Astrocyte (in vitro differentiated cells and primary cell): Measurements from ENCODE around the gene MID2. TPM values are rescaled to one million over a fixed set of nuclear protein-coding genes. Genes with fewer than 3 reads are reported as not detected.
"Not testable (repeated sequence)": the region's sequence is repeated elsewhere in the genome, so short reads cannot be mapped to it uniquely, and the experiment has no call there.

Experiments used
- DNase-seq: peaks from one replicate; pipeline ENCODE4 v3.0.0-alpha.2; 2010; ENCODE audit warnings: low read depth
- FAIRE-seq: peaks from 2 replicates; lab custom pipeline; 2011; peaks lifted over from hg19 to GRCh38; lab: Jason Lieb, UNC
- H2AFZ ChIP-seq: 2 replicates; pipeline ENCODE4 v1.6.0; 2012; ENCODE audit warnings: low read depth, low read length, inconsistent platforms
- H3K27ac ChIP-seq: 2 replicates; pipeline ENCODE4 v1.5.1; 2011; ENCODE audit warnings: low read depth, low read length, inconsistent platforms
- H3K27me3 ChIP-seq: 2 replicates; pipeline ENCODE4 v1.6.0; 2011; ENCODE audit warnings: low read length, inconsistent platforms; ENCODE audit not compliant: insufficient read depth
- H3K36me3 ChIP-seq: 2 replicates; pipeline ENCODE4 v1.5.1; 2011; ENCODE audit warnings: low read length, inconsistent platforms; ENCODE audit not compliant: insufficient read depth
- H3K4me1 ChIP-seq: 2 replicates; pipeline ENCODE4 v1.5.1; 2011; ENCODE audit warnings: low read length, inconsistent platforms; ENCODE audit not compliant: insufficient read depth
- H3K4me2 ChIP-seq: 2 replicates; pipeline ENCODE4 v1.6.0; 2012; ENCODE audit warnings: low read length, inconsistent platforms
- H3K4me3 ChIP-seq: 2 replicates; pipeline ENCODE4 v1.5.1; 2011; ENCODE audit warnings: low read depth, mild to moderate bottlenecking, low read length, inconsistent platforms; ENCODE audit not compliant: insufficient read depth
- H3K79me2 ChIP-seq: 2 replicates; pipeline ENCODE4 v1.6.0; 2012; ENCODE audit warnings: mild to moderate bottlenecking, low read length, inconsistent platforms; ENCODE audit not compliant: insufficient read depth
- H3K9ac ChIP-seq: 2 replicates; pipeline ENCODE4 v1.6.0; 2012; ENCODE audit warnings: mild to moderate bottlenecking, low read length, inconsistent platforms
- H3K9me3 ChIP-seq: 2 replicates; pipeline ENCODE4 v1.5.1; 2012; ENCODE audit warnings: low read depth, mild to moderate bottlenecking, low read length, inconsistent platforms; ENCODE audit not compliant: insufficient read depth
- H4K20me1 ChIP-seq: 2 replicates; pipeline ENCODE4 v1.6.0; 2012; ENCODE audit warnings: low read length, inconsistent platforms; ENCODE audit not compliant: insufficient read depth
- H3K27ac Mint-ChIP-seq: one replicate; pipeline ENCODE4 v1.8.0; 2021; ENCODE audit warnings: mild to moderate bottlenecking, mixed read lengths; ENCODE audit not compliant: unreplicated experiment
- H3K27me3 Mint-ChIP-seq: one replicate; pipeline ENCODE4 v1.8.0; 2021; ENCODE audit warnings: low read depth, mixed read lengths; ENCODE audit not compliant: unreplicated experiment
- H3K36me3 Mint-ChIP-seq: one replicate; pipeline ENCODE4 v1.8.0; 2021; ENCODE audit warnings: low read depth, mixed read lengths; ENCODE audit not compliant: unreplicated experiment
- H3K4me1 Mint-ChIP-seq: one replicate; pipeline ENCODE4 v1.8.0; 2021; ENCODE audit warnings: low read depth, mixed read lengths; ENCODE audit not compliant: unreplicated experiment
- H3K4me3 Mint-ChIP-seq: one replicate; pipeline ENCODE4 v1.8.0; 2021; ENCODE audit warnings: mild to moderate bottlenecking, moderate library complexity, mixed read lengths; ENCODE audit not compliant: unreplicated experiment
- H3K9me3 Mint-ChIP-seq: one replicate; pipeline ENCODE4 v1.8.0; 2021; ENCODE audit warnings: mild to moderate bottlenecking, mixed read lengths; ENCODE audit not compliant: unreplicated experiment
- EZH2 ChIP-seq: IDR thresholded peaks from 2 replicates; pipeline ENCODE4 v1.6.1; 2012; ENCODE audit warnings: mild to moderate bottlenecking, low read length, inconsistent platforms; ENCODE audit not compliant: insufficient read depth
- total RNA-seq: library from RNA; stranded (reverse); gene quantifications from 2 replicates; pipeline ENCODE4 v1.2.1, GENCODE V29; 2021
- TF ChIP-seq, protein P1 (sequence below): IDR thresholded peaks from 2 replicates; pipeline ENCODE4 v1.5.1; 2011; ENCODE audit warnings: low read depth, mild to moderate bottlenecking, inconsistent platforms, low read length, moderate library complexity; ENCODE audit not compliant: insufficient read depth

MID2 gene
- total RNA-seq, 1 donor from 2014 or later: 11.1 TPM

DNA sequence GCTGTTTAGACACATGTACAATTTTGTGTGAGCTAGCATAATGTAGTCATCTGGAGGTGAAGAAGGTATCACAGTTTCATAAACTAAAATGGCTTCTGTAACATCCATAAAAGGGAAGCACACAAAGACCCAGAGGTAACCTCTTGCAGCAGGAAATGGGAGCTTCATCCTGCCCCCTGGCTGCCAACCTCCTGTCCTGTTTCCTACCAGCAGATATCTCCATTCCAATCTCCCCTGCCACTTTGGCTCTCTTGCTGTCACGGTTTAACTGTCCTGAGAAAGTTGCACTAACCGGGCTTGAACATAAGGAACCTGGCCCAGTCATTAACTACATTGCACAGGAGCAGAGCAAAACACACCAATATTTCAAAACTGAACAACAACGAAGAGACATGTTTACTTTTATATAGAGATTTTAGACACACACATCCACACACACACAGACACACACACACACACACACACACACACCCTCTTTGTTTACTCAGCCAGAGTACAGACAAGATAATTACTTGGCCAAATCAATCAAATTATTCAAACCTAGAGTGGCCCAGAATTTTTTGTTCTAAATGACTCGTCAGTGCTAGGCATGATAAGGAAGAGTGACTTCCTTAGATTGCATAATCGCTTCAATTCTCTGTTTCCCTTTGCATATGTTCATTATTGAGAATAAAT, 24.2 kb downstream of the MID2 start:
- no peaks in the 10 kb centered on the region for H3K79me2 ChIP-seq
- no peak overlapping the region for H3K27ac ChIP-seq
- TF ChIP-seq EZH2: no peak
- TF ChIP-seq, protein P1, sequence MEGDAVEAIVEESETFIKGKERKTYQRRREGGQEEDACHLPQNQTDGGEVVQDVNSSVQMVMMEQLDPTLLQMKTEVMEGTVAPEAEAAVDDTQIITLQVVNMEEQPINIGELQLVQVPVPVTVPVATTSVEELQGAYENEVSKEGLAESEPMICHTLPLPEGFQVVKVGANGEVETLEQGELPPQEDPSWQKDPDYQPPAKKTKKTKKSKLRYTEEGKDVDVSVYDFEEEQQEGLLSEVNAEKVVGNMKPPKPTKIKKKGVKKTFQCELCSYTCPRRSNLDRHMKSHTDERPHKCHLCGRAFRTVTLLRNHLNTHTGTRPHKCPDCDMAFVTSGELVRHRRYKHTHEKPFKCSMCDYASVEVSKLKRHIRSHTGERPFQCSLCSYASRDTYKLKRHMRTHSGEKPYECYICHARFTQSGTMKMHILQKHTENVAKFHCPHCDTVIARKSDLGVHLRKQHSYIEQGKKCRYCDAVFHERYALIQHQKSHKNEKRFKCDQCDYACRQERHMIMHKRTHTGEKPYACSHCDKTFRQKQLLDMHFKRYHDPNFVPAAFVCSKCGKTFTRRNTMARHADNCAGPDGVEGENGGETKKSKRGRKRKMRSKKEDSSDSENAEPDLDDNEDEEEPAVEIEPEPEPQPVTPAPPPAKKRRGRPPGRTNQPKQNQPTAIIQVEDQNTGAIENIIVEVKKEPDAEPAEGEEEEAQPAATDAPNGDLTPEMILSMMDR: no peak
- H3K27ac Mint-ChIP-seq: peak overlapping the region; percentile 34
- H3K4me1 Mint-ChIP-seq: peaks cover 7% of the 10 kb centered on the region
- no peaks in the 10 kb centered on the region for H3K9me3 Mint-ChIP-seq
- H3K27me3 ChIP-seq: no peaks in the 10 kb centered on the region
- DNase-seq: no peak
- H2AFZ ChIP-seq: no peak overlapping the region
- H3K9ac ChIP-seq: no peak overlapping the region
- no peak overlapping the region for H3K4me2 ChIP-seq
- no peaks in the 10 kb centered on the region for H3K4me1 ChIP-seq
- FAIRE-seq: peak; percentile 17
- H3K36me3 Mint-ChIP-seq: no peaks in the 10 kb centered on the region
- H3K36me3 ChIP-seq: no peaks in the 10 kb centered on the region
- no peak overlapping the region for H3K4me3 Mint-ChIP-seq
- no peaks in the 10 kb centered on the region for H3K9me3 ChIP-seq
- H3K4me3 ChIP-seq: no peak overlapping the region
- no peaks in the 10 kb centered on the region for H3K27me3 Mint-ChIP-seq
- H4K20me1 ChIP-seq: no peaks in the 10 kb centered on the region

DNA sequence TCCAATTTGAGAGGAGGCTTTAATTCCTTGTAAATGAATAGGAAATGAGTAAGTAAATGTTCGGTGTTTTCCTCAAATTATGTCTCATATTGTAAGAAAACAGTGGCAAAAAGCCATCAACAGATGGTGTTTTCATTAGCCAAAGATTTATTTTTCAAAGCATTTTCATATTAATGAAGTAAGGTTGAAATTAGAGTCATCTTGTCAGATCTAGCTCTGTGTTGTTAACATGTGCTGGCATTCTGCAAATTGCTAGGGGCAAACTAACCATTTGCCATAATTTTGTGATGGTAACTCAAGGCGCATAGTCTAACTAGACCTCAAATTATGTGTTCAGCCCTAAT, 24.7 kb downstream of the MID2 start:
- no peak overlapping the region for H3K4me2 ChIP-seq
- H3K4me3 ChIP-seq: no peak overlapping the region
- no peaks in the 10 kb centered on the region for H3K79me2 ChIP-seq
- Mint-ChIP-seq H3K4me3 (no peak overlapping the region), H3K27me3 (no peaks in the 10 kb centered on the region), H3K9me3 (no peaks in the 10 kb centered on the region), H3K4me1 (peaks cover 7% of the 10 kb centered on the region), H3K36me3 (no peaks in the 10 kb centered on the region), H3K27ac (peak overlapping the region; percentile 34)
- H2AFZ ChIP-seq: no peak overlapping the region
- no peaks in the 10 kb centered on the region for H3K36me3 ChIP-seq
- no peaks in the 10 kb centered on the region for H3K4me1 ChIP-seq
- H3K27ac ChIP-seq: no peak overlapping the region
- H3K9me3 ChIP-seq: no peaks in the 10 kb centered on the region
- FAIRE-seq: no peak
- no peak for DNase-seq
- no peaks in the 10 kb centered on the region for H4K20me1 ChIP-seq
- H3K9ac ChIP-seq: no peak overlapping the region
- no peaks in the 10 kb centered on the region for H3K27me3 ChIP-seq
- TF ChIP-seq, protein P1: no peak
- no peak for TF ChIP-seq EZH2

DNA sequence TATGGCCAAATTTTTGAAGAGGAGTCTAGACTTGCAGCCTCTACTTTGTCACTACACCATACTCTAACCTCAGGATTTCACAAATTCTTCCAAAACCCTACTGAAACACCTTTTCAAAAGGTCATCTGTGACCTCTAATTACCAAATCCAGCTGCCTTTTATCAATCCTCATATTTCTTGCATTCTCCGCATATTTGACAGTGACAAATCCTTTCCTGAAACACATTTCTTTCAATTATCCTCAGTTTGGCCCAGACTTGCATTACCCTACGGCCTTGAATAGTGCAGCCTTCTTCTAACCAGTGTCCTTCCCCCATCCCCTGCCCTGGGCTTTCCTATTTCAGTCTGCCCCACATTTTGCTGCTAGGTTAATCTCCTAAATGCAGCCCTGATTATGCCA, 25.5 kb downstream of the MID2 start:
- no peak overlapping the region for H3K27ac Mint-ChIP-seq

DNA sequence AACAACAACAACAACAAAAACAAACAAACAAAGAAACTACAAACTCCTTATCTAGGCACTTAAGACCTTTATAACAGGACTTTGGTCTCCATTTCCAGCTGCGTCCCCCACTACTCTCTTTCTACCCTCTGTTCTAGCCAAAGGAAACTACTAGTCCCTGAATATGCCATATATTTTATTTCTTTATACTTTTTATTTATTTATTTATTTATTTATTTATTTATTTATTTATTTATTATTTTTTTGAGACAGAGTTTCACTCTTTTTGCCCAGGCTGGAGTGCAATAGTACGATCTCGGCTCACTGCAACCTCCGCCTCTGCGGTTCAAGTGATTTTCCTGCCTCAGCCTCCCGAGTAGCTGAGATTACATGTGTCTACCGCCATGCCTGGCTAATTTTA, 26.0 kb downstream of the MID2 start:
- H3K4me1 Mint-ChIP-seq, H3K4me3 ChIP-seq, H3K27ac ChIP-seq, H3K79me2 ChIP-seq, H3K4me1 ChIP-seq, H3K36me3 Mint-ChIP-seq, DNase-seq, H3K9me3 ChIP-seq, H3K9ac ChIP-seq, H3K27ac Mint-ChIP-seq, H3K9me3 Mint-ChIP-seq, H2AFZ ChIP-seq, H4K20me1 ChIP-seq, H3K27me3 ChIP-seq, H3K4me3 Mint-ChIP-seq, H3K27me3 Mint-ChIP-seq, H3K36me3 ChIP-seq: not testable (repeated sequence)
- FAIRE-seq: peak; percentile 49
- peak overlapping the region; percentile 14 for H3K4me2 ChIP-seq

More for the DNA sequence above, 25.5 kb downstream of the MID2 start:
- DNase-seq (peak; percentile 41), FAIRE-seq (peak; percentile 87)
- no peaks in the 10 kb centered on the region for H3K36me3 ChIP-seq
- Mint-ChIP-seq H3K36me3 (no peaks in the 10 kb centered on the region), H3K4me1 (peaks cover 7% of the 10 kb centered on the region), H3K27me3 (no peaks in the 10 kb centered on the region), H3K4me3 (no peak overlapping the region), H3K9me3 (no peaks in the 10 kb centered on the region)
- no peaks in the 10 kb centered on the region for H3K4me1 ChIP-seq
- peak overlapping the region; percentile 14 for H3K4me2 ChIP-seq
- H3K79me2 ChIP-seq: no peaks in the 10 kb centered on the region
- no peaks in the 10 kb centered on the region for H4K20me1 ChIP-seq
- TF ChIP-seq, protein P1: no peak
- TF ChIP-seq EZH2: no peak
- no peak overlapping the region for H3K27ac ChIP-seq
- H2AFZ ChIP-seq: no peak overlapping the region
- H3K4me3 ChIP-seq: no peak overlapping the region
- H3K9ac ChIP-seq: no peak overlapping the region
- no peaks in the 10 kb centered on the region for H3K9me3 ChIP-seq
- no peaks in the 10 kb centered on the region for H3K27me3 ChIP-seq
